ENCODE measurements around the gene CCDC70. TPM values are rescaled to one million over a fixed set of nuclear protein-coding genes. Genes with fewer than 3 reads are reported as not detected.

Gene CCDC70
- polyA plus RNA-seq, 1 donor = 0.15 TPM

- Histone ChIP-seq H3K9me3 (ENCODE audit: control insufficient read depth, low read depth, low read length) (no peaks in the 10 kb centered on the region), H3K4me3 (ENCODE audit: low read length) (no peak overlapping the region), H3K27ac (ENCODE audit: low read length) (no peak overlapping the region), H3K27me3 (ENCODE audit: control insufficient read depth, insufficient read depth, low read length) (no peaks in the 10 kb centered on the region), H3K36me3 (ENCODE audit: control insufficient read depth, insufficient read depth, low read length) (no peaks in the 10 kb centered on the region), H3K4me1 (ENCODE audit: control insufficient read depth, insufficient read depth, low read length) (no peaks in the 10 kb centered on the region)
- no peak for DNase-seq
- 100% methylated on average over 1 of the region's 8 CpGs for WGBS (ENCODE audit: insufficient coverage, low lambda C conversion rate)
Measured at GRCh38 chr13:51828730-51829567, 32.8 kb upstream of the CCDC70 start.

GRCh38 chr13:51829568-51829899 lies 32.2 kb upstream of the CCDC70 start:
- H3K4me3 ChIP-seq (ENCODE audit: low read length) = no peak overlapping the region
- no peak overlapping the region for H3K27ac ChIP-seq (ENCODE audit: low read length)
- H3K36me3 ChIP-seq (ENCODE audit: control insufficient read depth, insufficient read depth, low read length) = no peaks in the 10 kb centered on the region
- no peaks in the 10 kb centered on the region for H3K9me3 ChIP-seq (ENCODE audit: control insufficient read depth, low read depth, low read length)
- H3K4me1 ChIP-seq (ENCODE audit: control insufficient read depth, insufficient read depth, low read length) = no peaks in the 10 kb centered on the region
- 100% methylated on average over 1 of the region's 2 CpGs for WGBS (ENCODE audit: insufficient coverage, low lambda C conversion rate)
- H3K27me3 ChIP-seq (ENCODE audit: control insufficient read depth, insufficient read depth, low read length) = no peaks in the 10 kb centered on the region
- DNase-seq = no peak

GRCh38 chr13:51831519-51831918 lies 30.2 kb upstream of the CCDC70 start:
- no peak for DNase-seq
- no peaks in the 10 kb centered on the region for H3K27me3 ChIP-seq (ENCODE audit: control insufficient read depth, insufficient read depth, low read length)
- no peak overlapping the region for H3K4me3 ChIP-seq (ENCODE audit: low read length)
- no peaks in the 10 kb centered on the region for H3K36me3 ChIP-seq (ENCODE audit: control insufficient read depth, insufficient read depth, low read length)
- no peaks in the 10 kb centered on the region for H3K9me3 ChIP-seq (ENCODE audit: control insufficient read depth, low read depth, low read length)
- no peak overlapping the region for H3K27ac ChIP-seq (ENCODE audit: low read length)
- no peaks in the 10 kb centered on the region for H3K4me1 ChIP-seq (ENCODE audit: control insufficient read depth, insufficient read depth, low read length)
- WGBS (ENCODE audit: insufficient coverage, low lambda C conversion rate) = no CpG with 5 or more reads among the region's 5 CpGs

- H3K27me3 ChIP-seq (ENCODE audit: control insufficient read depth, insufficient read depth, low read length) = no peaks in the 10 kb centered on the region
- H3K27ac ChIP-seq (ENCODE audit: low read length) = no peak overlapping the region
- no peaks in the 10 kb centered on the region for H3K4me1 ChIP-seq (ENCODE audit: control insufficient read depth, insufficient read depth, low read length)
- no peak overlapping the region for H3K4me3 ChIP-seq (ENCODE audit: low read length)
- no peak for DNase-seq
- no peaks in the 10 kb centered on the region for H3K9me3 ChIP-seq (ENCODE audit: control insufficient read depth, low read depth, low read length)
- no peaks in the 10 kb centered on the region for H3K36me3 ChIP-seq (ENCODE audit: control insufficient read depth, insufficient read depth, low read length)
- 93% methylated on average over 3 of the region's 6 CpGs for WGBS (ENCODE audit: insufficient coverage, low lambda C conversion rate)
Measured at GRCh38 chr13:51832471-51833152, 29.2 kb upstream of the CCDC70 start.

GRCh38 chr13:51833980-51834379 lies 27.8 kb upstream of the CCDC70 start:
- WGBS (ENCODE audit: insufficient coverage, low lambda C conversion rate) = no CpG with 5 or more reads among the region's 10 CpGs
- Histone ChIP-seq H3K4me1 (ENCODE audit: control insufficient read depth, insufficient read depth, low read length) (no peaks in the 10 kb centered on the region), H3K9me3 (ENCODE audit: control insufficient read depth, low read depth, low read length) (no peaks in the 10 kb centered on the region), H3K4me3 (ENCODE audit: low read length) (no peak overlapping the region), H3K36me3 (ENCODE audit: control insufficient read depth, insufficient read depth, low read length) (no peaks in the 10 kb centered on the region), H3K27ac (ENCODE audit: low read length) (no peak overlapping the region), H3K27me3 (ENCODE audit: control insufficient read depth, insufficient read depth, low read length) (no peaks in the 10 kb centered on the region)
- no peak for DNase-seq

GRCh38 chr13:51834581-51835171 lies 27.1 kb upstream of the CCDC70 start:
- no CpG with 5 or more reads among the region's 7 CpGs for WGBS (ENCODE audit: insufficient coverage, low lambda C conversion rate)
- DNase-seq = no peak
- H3K9me3 ChIP-seq (ENCODE audit: control insufficient read depth, low read depth, low read length) = no peaks in the 10 kb centered on the region
- no peaks in the 10 kb centered on the region for H3K4me1 ChIP-seq (ENCODE audit: control insufficient read depth, insufficient read depth, low read length)
- H3K36me3 ChIP-seq (ENCODE audit: control insufficient read depth, insufficient read depth, low read length) = no peaks in the 10 kb centered on the region
- H3K27ac ChIP-seq (ENCODE audit: low read length) = no peak overlapping the region
- H3K4me3 ChIP-seq (ENCODE audit: low read length) = no peak overlapping the region
- no peaks in the 10 kb centered on the region for H3K27me3 ChIP-seq (ENCODE audit: control insufficient read depth, insufficient read depth, low read length)

- Histone ChIP-seq H3K4me1 (ENCODE audit: control insufficient read depth, insufficient read depth, low read length) (no peaks in the 10 kb centered on the region), H3K9me3 (ENCODE audit: control insufficient read depth, low read depth, low read length) (no peaks in the 10 kb centered on the region), H3K4me3 (ENCODE audit: low read length) (no peak overlapping the region), H3K27me3 (ENCODE audit: control insufficient read depth, insufficient read depth, low read length) (no peaks in the 10 kb centered on the region), H3K27ac (ENCODE audit: low read length) (no peak overlapping the region), H3K36me3 (ENCODE audit: control insufficient read depth, insufficient read depth, low read length) (no peaks in the 10 kb centered on the region)
- DNase-seq = no peak
- no CpG with 5 or more reads among the region's 3 CpGs for WGBS (ENCODE audit: insufficient coverage, low lambda C conversion rate)
Measured at GRCh38 chr13:51837016-51837415, 24.8 kb upstream of the CCDC70 start.

GRCh38 chr13:51838240-51838846 lies 23.4 kb upstream of the CCDC70 start:
- Histone ChIP-seq H3K4me3 (ENCODE audit: low read length) (no peak overlapping the region), H3K27ac (ENCODE audit: low read length) (no peak overlapping the region), H3K36me3 (ENCODE audit: control insufficient read depth, insufficient read depth, low read length) (no peaks in the 10 kb centered on the region), H3K9me3 (ENCODE audit: control insufficient read depth, low read depth, low read length) (no peaks in the 10 kb centered on the region), H3K27me3 (ENCODE audit: control insufficient read depth, insufficient read depth, low read length) (no peaks in the 10 kb centered on the region), H3K4me1 (ENCODE audit: control insufficient read depth, insufficient read depth, low read length) (no peaks in the 10 kb centered on the region)
- no peak for DNase-seq
- WGBS (ENCODE audit: insufficient coverage, low lambda C conversion rate) = no CpG with 5 or more reads among the region's 8 CpGs

GRCh38 chr13:51839711-51840540 lies 21.8 kb upstream of the CCDC70 start:
- no peaks in the 10 kb centered on the region for H3K27me3 ChIP-seq (ENCODE audit: control insufficient read depth, insufficient read depth, low read length)
- WGBS (ENCODE audit: insufficient coverage, low lambda C conversion rate) = no CpG with 5 or more reads among the region's 10 CpGs
- no peaks in the 10 kb centered on the region for H3K36me3 ChIP-seq (ENCODE audit: control insufficient read depth, insufficient read depth, low read length)
- H3K4me1 ChIP-seq (ENCODE audit: control insufficient read depth, insufficient read depth, low read length) = peaks cover 2% of the 10 kb centered on the region
- no peaks in the 10 kb centered on the region for H3K9me3 ChIP-seq (ENCODE audit: control insufficient read depth, low read depth, low read length)
- DNase-seq = peak; percentile 56 to 78
- no peak overlapping the region for H3K4me3 ChIP-seq (ENCODE audit: low read length)
- H3K27ac ChIP-seq (ENCODE audit: low read length) = no peak overlapping the region

GRCh38 chr13:51840917-51841316 lies 20.9 kb upstream of the CCDC70 start:
- Histone ChIP-seq H3K27me3 (ENCODE audit: control insufficient read depth, insufficient read depth, low read length) (no peaks in the 10 kb centered on the region), H3K27ac (ENCODE audit: low read length) (no peak overlapping the region), H3K36me3 (ENCODE audit: control insufficient read depth, insufficient read depth, low read length) (no peaks in the 10 kb centered on the region), H3K4me3 (ENCODE audit: low read length) (no peak overlapping the region), H3K9me3 (ENCODE audit: control insufficient read depth, low read depth, low read length) (no peaks in the 10 kb centered on the region), H3K4me1 (ENCODE audit: control insufficient read depth, insufficient read depth, low read length) (peaks cover 7% of the 10 kb centered on the region)
- no CpG with 5 or more reads among the region's 6 CpGs for WGBS (ENCODE audit: insufficient coverage, low lambda C conversion rate)
- no peak for DNase-seq

Measured in large intestine (tissue), 3 donors.